Endothelial cell of umbilical vein (primary cell): ENCODE measurements around the gene NEB.

Experiments used
- EZH2 ChIP-seq: IDR thresholded peaks from 2 replicates; pipeline ENCODE4 v1.6.1; 2012; ENCODE audit warnings: borderline replicate concordance, low read depth, mild to moderate bottlenecking, moderate library complexity, low read length, inconsistent platforms; ENCODE audit not compliant: severe bottlenecking
- FOS ChIP-seq: IDR thresholded peaks from 2 replicates; pipeline ENCODE4 v1.6.1; 2011; ENCODE audit warnings: mild to moderate bottlenecking, low read length, moderate library complexity, borderline replicate concordance; ENCODE audit not compliant: insufficient read depth
- POLR2A ChIP-seq: IDR thresholded peaks from 2 replicates; pipeline ENCODE4 v1.6.1; 2012; ENCODE audit warnings: low read depth, mild to moderate bottlenecking, control low read depth, low read length
- POLR2AphosphoS5 ChIP-seq: IDR thresholded peaks from 2 replicates; pipeline ENCODE4 v1.6.1; 2012; ENCODE audit warnings: low read depth, mild to moderate bottlenecking, control low read depth, low read length, moderate library complexity; ENCODE audit not compliant: insufficient read depth
- TF ChIP-seq, protein P1 (sequence below), 2 donors: IDR thresholded peaks; 1 replicate in 1 of 2; 2 replicates in 1 of 2; pipeline ENCODE4 v1.5.1; 2011; ENCODE audit warnings: low read length in 2 of 2, mild to moderate bottlenecking in 2 of 2, moderate library complexity in 2 of 2, control low read depth in 1 of 2, inconsistent platforms in 1 of 2, low read depth in 1 of 2; ENCODE audit not compliant: insufficient read depth in 1 of 2; ENCODE audit errors: extremely low read depth in 1 of 2

DNA sequence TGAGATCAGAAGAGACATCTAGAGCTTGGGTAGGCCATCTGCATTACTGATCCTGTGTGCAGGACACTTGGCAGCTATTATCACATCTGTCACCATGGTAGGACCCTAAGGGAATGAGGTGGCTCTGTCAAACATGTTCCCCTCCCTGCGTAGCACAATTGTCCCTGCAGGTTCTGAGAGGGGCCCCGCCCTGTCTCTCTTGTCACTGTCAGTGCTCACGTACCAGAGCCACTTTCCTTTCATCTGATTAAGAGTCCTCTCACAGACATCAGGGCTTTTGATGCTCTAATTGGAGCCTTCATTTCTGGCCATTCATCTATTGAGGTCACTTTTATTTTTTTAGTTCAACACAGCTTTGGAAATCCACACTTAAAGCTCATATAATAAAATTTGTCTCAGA lies 38.5 kb downstream of the NEB start:
- TF ChIP-seq, protein P1, sequence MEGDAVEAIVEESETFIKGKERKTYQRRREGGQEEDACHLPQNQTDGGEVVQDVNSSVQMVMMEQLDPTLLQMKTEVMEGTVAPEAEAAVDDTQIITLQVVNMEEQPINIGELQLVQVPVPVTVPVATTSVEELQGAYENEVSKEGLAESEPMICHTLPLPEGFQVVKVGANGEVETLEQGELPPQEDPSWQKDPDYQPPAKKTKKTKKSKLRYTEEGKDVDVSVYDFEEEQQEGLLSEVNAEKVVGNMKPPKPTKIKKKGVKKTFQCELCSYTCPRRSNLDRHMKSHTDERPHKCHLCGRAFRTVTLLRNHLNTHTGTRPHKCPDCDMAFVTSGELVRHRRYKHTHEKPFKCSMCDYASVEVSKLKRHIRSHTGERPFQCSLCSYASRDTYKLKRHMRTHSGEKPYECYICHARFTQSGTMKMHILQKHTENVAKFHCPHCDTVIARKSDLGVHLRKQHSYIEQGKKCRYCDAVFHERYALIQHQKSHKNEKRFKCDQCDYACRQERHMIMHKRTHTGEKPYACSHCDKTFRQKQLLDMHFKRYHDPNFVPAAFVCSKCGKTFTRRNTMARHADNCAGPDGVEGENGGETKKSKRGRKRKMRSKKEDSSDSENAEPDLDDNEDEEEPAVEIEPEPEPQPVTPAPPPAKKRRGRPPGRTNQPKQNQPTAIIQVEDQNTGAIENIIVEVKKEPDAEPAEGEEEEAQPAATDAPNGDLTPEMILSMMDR (IDR thresholded peaks at IDR 0.05; ENCODE audit: extremely low read depth in 1 of 2, insufficient read depth in 1 of 2, low read depth in 1 of 2, low read length in 2 of 2): no peak
- no peak for TF ChIP-seq POLR2AphosphoS5
- no peak for TF ChIP-seq EZH2
- no peak for TF ChIP-seq POLR2A
- no peak for TF ChIP-seq FOS
